AG20443 (cell line): ENCODE results near the gene SLC1A3.

Experiments
- DNase-seq: peaks from one replicate; pipeline ENCODE4 v3.0.0; 2012; ENCODE audit warnings: low spot score, mixed read lengths

Gene SLC1A3

GRCh38 chr5:36685631-36686288, 79.4 kb downstream of the SLC1A3 start:
- no peak for DNase-seq

- no peak for DNase-seq
Measured at GRCh38 chr5:36686881-36687280, 80.5 kb downstream of the SLC1A3 start.

- no peak for DNase-seq
Measured at GRCh38 chr5:36688722-36689121, 82.3 kb downstream of the SLC1A3 start.

- DNase-seq, result peak; percentile 51
Measured at GRCh38 chr5:36689225-36689624, 82.8 kb downstream of the SLC1A3 start.

GRCh38 chr5:36690041-36690961, 83.9 kb downstream of the SLC1A3 start:
- peak; percentile 79 for DNase-seq

GRCh38 chr5:36691226-36691625, 84.8 kb downstream of the SLC1A3 start:
- no peak for DNase-seq

- DNase-seq, result peak; percentile 71
Measured at GRCh38 chr5:36691696-36692371, 85.4 kb downstream of the SLC1A3 start.

GRCh38 chr5:36692791-36693763, 86.7 kb downstream of the SLC1A3 start:
- DNase-seq, result peak; percentile 90

- DNase-seq, result no peak
Measured at GRCh38 chr5:36694351-36694750, 87.9 kb downstream of the SLC1A3 start.

- peak; percentile 70 for DNase-seq
Measured at GRCh38 chr5:36696059-36696673, 89.8 kb downstream of the SLC1A3 start.

GRCh38 chr5:36698031-36698430, 91.6 kb downstream of the SLC1A3 start:
- DNase-seq, result no peak

GRCh38 chr5:36701085-36701698, 94.8 kb downstream of the SLC1A3 start:
- DNase-seq, result no peak

GRCh38 chr5:36703245-36703860, 96.9 kb downstream of the SLC1A3 start:
- peak; percentile 19 for DNase-seq

GRCh38 chr5:36704131-36704530, 97.7 kb downstream of the SLC1A3 start:
- no peak for DNase-seq

- no peak for DNase-seq
Measured at GRCh38 chr5:36705055-36705454, 98.6 kb downstream of the SLC1A3 start.

GRCh38 chr5:36706662-36707061, 100.3 kb downstream of the SLC1A3 start:
- no peak for DNase-seq

- no peak for DNase-seq
Measured at GRCh38 chr5:36708996-36709395, 102.6 kb downstream of the SLC1A3 start.

GRCh38 chr5:36710039-36710438, 103.6 kb downstream of the SLC1A3 start:
- no peak for DNase-seq

- DNase-seq, result no peak
Measured at GRCh38 chr5:36712706-36713105, 106.3 kb downstream of the SLC1A3 start.

GRCh38 chr5:36713541-36713940, 107.1 kb downstream of the SLC1A3 start:
- no peak for DNase-seq
